ENCODE data around the gene ZNF519.

- TF ChIP-seq, protein P1, sequence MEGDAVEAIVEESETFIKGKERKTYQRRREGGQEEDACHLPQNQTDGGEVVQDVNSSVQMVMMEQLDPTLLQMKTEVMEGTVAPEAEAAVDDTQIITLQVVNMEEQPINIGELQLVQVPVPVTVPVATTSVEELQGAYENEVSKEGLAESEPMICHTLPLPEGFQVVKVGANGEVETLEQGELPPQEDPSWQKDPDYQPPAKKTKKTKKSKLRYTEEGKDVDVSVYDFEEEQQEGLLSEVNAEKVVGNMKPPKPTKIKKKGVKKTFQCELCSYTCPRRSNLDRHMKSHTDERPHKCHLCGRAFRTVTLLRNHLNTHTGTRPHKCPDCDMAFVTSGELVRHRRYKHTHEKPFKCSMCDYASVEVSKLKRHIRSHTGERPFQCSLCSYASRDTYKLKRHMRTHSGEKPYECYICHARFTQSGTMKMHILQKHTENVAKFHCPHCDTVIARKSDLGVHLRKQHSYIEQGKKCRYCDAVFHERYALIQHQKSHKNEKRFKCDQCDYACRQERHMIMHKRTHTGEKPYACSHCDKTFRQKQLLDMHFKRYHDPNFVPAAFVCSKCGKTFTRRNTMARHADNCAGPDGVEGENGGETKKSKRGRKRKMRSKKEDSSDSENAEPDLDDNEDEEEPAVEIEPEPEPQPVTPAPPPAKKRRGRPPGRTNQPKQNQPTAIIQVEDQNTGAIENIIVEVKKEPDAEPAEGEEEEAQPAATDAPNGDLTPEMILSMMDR (IDR thresholded peaks at IDR 0.05): no peak
- no peak for TF ChIP-seq EZH2 (IDR thresholded peaks at IDR 0.05; ENCODE audit: borderline replicate concordance, insufficient read depth, low read depth, low read length, poor library complexity, severe bottlenecking)
Measured at GRCh38 chr18:14120926-14121325, 11.3 kb downstream of the ZNF519 start.
